Thyroid gland (tissue), 4 donors: Measurements from ENCODE around the gene MYPN.

ENCODE experiments used
- CTCF ChIP-seq, 6 experiments: fragments of 200-600 bp in 3 of 6; fragments of 450-650 bp in 3 of 6; sonication (generic) in 3 of 6; IDR thresholded peaks; one replicate each; pipeline ENCODE4 v1.5.1; 2016 to 2019; ENCODE audit warnings: antibody characterized with exemption in 6 of 6, mild to moderate bottlenecking in 2 of 6, inconsistent platforms in 1 of 6, moderate library complexity in 1 of 6
- POLR2A ChIP-seq, 2 donors: fragments of 450-650 bp; IDR thresholded peaks; one replicate each; pipeline ENCODE4 v1.6.1; 2017; ENCODE audit warnings: antibody characterized with exemption in 2 of 2, mild to moderate bottlenecking in 2 of 2, moderate library complexity in 1 of 2

GRCh38 chr10:68083953-68084352 is 25.3 kb upstream of the MYPN start:
- TF ChIP-seq POLR2A (IDR thresholded peaks at IDR 0.05) (no peak), CTCF (IDR thresholded peaks at IDR 0.05) (no peak)
